GM12892 (cell line): ENCODE results near the gene MYO1E.

Source experiments
- POLR2A ChIP-seq: IDR thresholded peaks from 2 replicates; pipeline ENCODE4 v1.6.1; 2011; ENCODE audit warnings: low read depth, low read length, control low read depth
- POLR2AphosphoS5 ChIP-seq: IDR thresholded peaks from 2 replicates; pipeline ENCODE4 v1.6.1; 2011; ENCODE audit warnings: low read depth, low read length, control low read depth

GRCh38 chr15:59208613-59209249 is 163.9 kb downstream of the MYO1E start:
- TF ChIP-seq POLR2AphosphoS5 = no peak
- no peak for TF ChIP-seq POLR2A
